HepG2 (cell line): Measurements from ENCODE around the gene ARMH3. TPM values are rescaled to one million over a fixed set of nuclear protein-coding genes. Genes with fewer than 3 reads are reported as not detected.

ENCODE experiments used
- CREM ChIP-seq, 2 experiments: sonication (generic) in 1 of 2; formaldehyde crosslinking in 1 of 2; IDR thresholded peaks; 2 replicates each; pipeline versions ENCODE4 v1.4.0 to v1.6.1; 2016 to 2020; ENCODE audit warnings: antibody characterized with exemption in 1 of 2, mild to moderate bottlenecking in 1 of 2, missing genetic modification reagents in 1 of 2
- FIP1L1 ChIP-seq: fragments of 200-400 bp; formaldehyde crosslinking; IDR thresholded peaks from 2 replicates; pipeline ENCODE4 v1.6.1; 2018; ENCODE audit warnings: low read depth, mild to moderate bottlenecking, low read length, moderate library complexity, borderline replicate concordance; ENCODE audit not compliant: insufficient read depth
- FOXO1 ChIP-seq: sonication (generic); formaldehyde crosslinking; IDR thresholded peaks from 2 replicates; pipeline ENCODE4 v1.4.0; 2020; ENCODE audit warnings: missing genetic modification reagents
- HOXA7 ChIP-seq: sonication (generic); formaldehyde crosslinking; IDR thresholded peaks from 2 replicates; pipeline ENCODE4 v1.8.1; 2022; ENCODE audit warnings: mild to moderate bottlenecking, missing genetic modification reagents, moderate library complexity
- JARID2 ChIP-seq: sonication (generic); formaldehyde crosslinking; IDR thresholded peaks from 2 replicates; pipeline ENCODE4 v1.8.1; 2023; ENCODE audit warnings: missing genetic modification reagents, inconsistent platforms; ENCODE audit not compliant: insufficient replicate concordance
- MIER3 ChIP-seq: IDR thresholded peaks from 2 replicates; pipeline ENCODE4 v1.6.1; 2016; ENCODE audit warnings: missing compliant biosample characterization, borderline replicate concordance
- MYC ChIP-seq: sonication (generic); formaldehyde crosslinking; IDR thresholded peaks from 2 replicates; pipeline ENCODE4 v1.9.0; 2021; ENCODE audit warnings: missing genetic modification reagents, borderline replicate concordance
- NFIC ChIP-seq: IDR thresholded peaks from 2 replicates; pipeline ENCODE4 v1.6.1; 2012; ENCODE audit warnings: mild to moderate bottlenecking, low read length, inconsistent platforms
- SMC3 ChIP-seq: IDR thresholded peaks from 2 replicates; pipeline ENCODE4 v1.6.1; 2011; ENCODE audit warnings: low read length, improper control_type of control experiment
- THYN1 ChIP-seq: sonication (generic); formaldehyde crosslinking; IDR thresholded peaks from 2 replicates; pipeline ENCODE4 v1.8.1; 2023; ENCODE audit warnings: low read depth, mild to moderate bottlenecking, moderate library complexity, missing genetic modification reagents, borderline replicate concordance
- ZNF224 ChIP-seq: sonication (generic); formaldehyde crosslinking; IDR thresholded peaks from 2 replicates; pipeline ENCODE4 v1.5.0; 2020; ENCODE audit warnings: mild to moderate bottlenecking, missing genetic modification reagents
- ZNF282 ChIP-seq: fragments of 450-650 bp; IDR thresholded peaks from 2 replicates; pipeline ENCODE4 v1.6.1; 2018; ENCODE audit not compliant: partially characterized antibody
- polyA plus RNA-seq, 8 experiments: library from polyadenylated mRNA; depleted of rRNA in 3 of 8; stranded (reverse) in 7 of 8; unstranded in 1 of 8; fragments of >200 nt; fragmentation: Illumina TruSeq in 4 of 8; extraction: Trizol in 4 of 8; gene quantifications; 2 replicates each; pipeline versions ENCODE4 v1.2.1 to v1.2.3, GENCODE V29; 2011 to 2016; ENCODE audit warnings: low read depth in 4 of 8, missing spikeins in 1 of 8, mixed read lengths in 1 of 8; ENCODE audit not compliant: insufficient read depth in 1 of 8
- total RNA-seq, 5 experiments: library from RNA; depleted of rRNA; stranded (reverse); fragments of >200 nt; fragmentation: Illumina TruSeq; extraction: Trizol; gene quantifications; 2 replicates each; pipeline ENCODE4 v1.2.3, GENCODE V29; 2016; ENCODE audit warnings: low read depth in 1 of 5
- TF ChIP-seq, protein P1 (sequence below): sonication (generic); formaldehyde crosslinking; IDR thresholded peaks from 2 replicates; pipeline ENCODE4 v1.4.0; 2020; ENCODE audit warnings: missing genetic modification reagents
- TF ChIP-seq, protein P2 (sequence below): sonication (generic); formaldehyde crosslinking; IDR thresholded peaks from 2 replicates; pipeline ENCODE4 v1.4.0; 2020; ENCODE audit warnings: mild to moderate bottlenecking, missing genetic modification reagents
- TF ChIP-seq, protein P3 (sequence below): sonication (generic); formaldehyde crosslinking; conservative IDR thresholded peaks from 2 replicates; pipeline ENCODE4 v1.4.0; 2020; ENCODE audit warnings: missing genetic modification reagents

ARMH3 gene
- total and polyA plus RNA-seq, 2 of the 13 experiments (the other 11 are each of a cell fraction or from before 2014, with no cell fraction given) = 8.4 to 16.9 TPM

DNA sequence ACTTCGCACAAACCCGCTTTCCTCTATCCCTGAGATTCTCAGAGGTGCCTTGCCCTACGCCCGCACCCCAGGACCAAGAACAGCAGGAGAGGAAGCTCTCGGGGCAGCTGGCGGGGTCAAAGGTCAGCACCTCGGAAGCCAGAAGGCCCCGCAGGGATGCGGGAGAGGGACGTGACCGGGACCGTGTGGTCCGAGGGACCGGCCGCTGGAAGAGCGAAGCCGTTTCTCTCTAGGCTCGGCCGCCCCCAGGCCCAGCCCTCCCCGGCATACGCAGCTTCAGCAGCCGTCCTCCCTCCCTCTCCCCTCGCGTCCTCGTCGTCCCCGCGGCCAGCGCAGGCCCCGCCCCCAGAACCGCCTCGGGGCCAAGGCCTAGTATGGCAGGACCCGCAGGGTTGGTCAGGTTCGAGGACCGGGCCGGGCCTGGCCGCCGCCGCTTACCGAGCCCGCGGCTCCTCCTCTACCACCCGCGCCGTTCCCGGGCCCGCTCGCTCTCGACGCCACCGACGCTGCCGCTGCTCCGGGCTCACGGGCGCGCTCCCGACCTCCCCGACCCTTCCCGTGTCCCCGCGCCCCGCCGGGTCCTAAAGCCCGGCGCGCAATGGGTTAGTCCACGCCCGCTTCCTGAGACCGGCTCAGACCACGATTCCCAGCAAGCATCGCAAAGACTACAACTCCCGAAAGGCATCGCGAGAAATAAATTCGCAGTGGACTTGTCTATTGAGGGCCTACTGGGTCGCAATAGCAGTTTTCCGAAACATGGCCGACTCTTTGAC lies at the start of gene ARMH3 (continued):
- TF ChIP-seq, protein P1, sequence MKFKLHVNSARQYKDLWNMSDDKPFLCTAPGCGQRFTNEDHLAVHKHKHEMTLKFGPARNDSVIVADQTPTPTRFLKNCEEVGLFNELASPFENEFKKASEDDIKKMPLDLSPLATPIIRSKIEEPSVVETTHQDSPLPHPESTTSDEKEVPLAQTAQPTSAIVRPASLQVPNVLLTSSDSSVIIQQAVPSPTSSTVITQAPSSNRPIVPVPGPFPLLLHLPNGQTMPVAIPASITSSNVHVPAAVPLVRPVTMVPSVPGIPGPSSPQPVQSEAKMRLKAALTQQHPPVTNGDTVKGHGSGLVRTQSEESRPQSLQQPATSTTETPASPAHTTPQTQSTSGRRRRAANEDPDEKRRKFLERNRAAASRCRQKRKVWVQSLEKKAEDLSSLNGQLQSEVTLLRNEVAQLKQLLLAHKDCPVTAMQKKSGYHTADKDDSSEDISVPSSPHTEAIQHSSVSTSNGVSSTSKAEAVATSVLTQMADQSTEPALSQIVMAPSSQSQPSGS (CRISPR knock-in tag) = peak; percentile 70; the same call in 1 of the 2 replicates
- TF ChIP-seq, protein P2, sequence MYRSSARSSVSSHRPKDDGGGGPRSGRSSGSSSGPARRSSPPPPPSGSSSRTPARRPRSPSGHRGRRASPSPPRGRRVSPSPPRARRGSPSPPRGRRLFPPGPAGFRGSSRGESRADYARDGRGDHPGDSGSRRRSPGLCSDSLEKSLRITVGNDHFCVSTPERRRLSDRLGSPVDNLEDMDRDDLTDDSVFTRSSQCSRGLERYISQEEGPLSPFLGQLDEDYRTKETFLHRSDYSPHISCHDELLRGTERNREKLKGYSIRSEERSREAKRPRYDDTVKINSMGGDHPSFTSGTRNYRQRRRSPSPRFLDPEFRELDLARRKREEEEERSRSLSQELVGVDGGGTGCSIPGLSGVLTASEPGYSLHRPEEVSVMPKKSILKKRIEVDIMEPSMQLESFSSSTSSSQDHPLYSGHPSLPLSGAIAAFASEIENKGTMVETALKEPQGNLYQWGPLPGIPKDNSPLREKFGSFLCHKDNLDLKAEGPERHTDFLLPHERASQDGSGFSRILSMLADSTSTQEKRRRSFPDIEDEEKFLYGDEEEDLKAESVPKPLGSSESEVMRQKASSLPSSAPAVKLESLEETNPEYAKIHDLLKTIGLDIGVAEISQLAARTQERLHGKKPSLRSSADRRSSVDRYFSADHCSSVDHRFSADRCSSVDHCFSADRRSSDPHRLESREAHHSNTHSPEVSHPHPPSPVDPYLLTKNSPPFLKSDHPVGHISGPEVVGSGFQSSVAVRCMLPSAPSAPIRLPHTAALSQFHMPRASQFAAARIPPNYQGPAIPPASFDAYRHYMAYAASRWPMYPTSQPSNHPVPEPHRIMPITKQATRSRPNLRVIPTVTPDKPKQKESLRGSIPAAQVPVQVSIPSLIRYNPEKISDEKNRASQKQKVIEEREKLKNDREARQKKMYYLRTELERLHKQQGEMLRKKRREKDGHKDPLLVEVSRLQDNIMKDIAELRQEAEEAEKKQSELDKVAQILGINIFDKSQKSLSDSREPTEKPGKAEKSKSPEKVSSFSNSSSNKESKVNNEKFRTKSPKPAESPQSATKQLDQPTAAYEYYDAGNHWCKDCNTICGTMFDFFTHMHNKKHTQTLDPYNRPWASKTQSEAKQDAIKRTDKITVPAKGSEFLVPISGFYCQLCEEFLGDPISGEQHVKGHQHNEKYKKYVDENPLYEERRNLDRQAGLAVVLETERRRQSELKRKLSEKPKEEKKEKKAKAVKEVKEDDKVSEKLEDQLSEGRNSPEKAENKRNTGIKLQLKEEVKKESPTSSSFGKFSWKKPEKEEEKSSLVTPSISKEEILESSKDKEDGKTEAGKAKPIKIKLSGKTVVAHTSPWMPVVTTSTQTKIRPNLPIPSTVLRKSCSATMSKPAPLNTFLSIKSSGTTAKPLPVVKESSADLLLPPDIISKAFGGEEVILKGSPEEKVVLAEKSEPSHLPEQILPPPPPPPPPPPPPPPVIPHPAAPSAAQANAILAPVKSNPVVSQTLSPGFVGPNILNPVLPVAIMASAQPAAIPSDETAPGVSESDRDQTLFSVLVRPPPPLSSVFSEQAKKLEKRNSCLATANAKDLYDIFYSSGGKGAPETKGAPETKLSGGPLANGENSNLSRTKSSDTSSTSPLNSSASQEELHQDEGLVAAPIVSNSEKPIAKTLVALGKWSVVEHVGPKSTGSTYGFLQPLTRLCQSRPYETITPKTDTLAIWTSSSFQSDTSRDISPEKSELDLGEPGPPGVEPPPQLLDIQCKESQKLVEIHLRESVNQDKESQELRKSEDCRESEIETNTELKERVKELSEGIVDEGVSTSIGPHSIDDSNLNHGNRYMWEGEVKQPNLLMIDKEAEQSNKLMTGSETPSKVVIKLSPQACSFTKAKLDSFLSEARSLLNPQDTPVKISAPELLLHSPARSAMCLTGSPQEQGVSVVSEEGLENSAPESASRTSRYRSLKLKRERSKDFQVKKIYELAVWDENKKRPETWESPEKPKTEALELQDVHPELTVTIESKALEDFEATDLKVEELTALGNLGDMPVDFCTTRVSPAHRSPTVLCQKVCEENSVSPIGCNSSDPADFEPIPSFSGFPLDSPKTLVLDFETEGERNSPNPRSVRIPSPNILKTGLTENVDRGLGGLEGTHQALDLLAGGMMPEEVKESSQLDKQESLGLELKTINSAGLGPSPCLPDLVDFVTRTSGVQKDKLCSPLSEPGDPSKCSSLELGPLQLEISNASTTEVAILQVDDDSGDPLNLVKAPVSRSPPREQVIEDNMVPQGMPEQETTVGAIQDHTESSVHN (CRISPR knock-in tag) = no peak; the same call in 1 of the 2 replicates
- TF ChIP-seq NFIC = no peak
- no peak for TF ChIP-seq SMC3
- peak; percentile 82; the same call in 1 of the 2 replicates for TF ChIP-seq MIER3 (CRISPR knock-in tag)
- peak; percentile 91 for TF ChIP-seq CREM (IDR thresholded peaks at IDR 0.05)
- no peak for TF ChIP-seq CREM (CRISPR knock-in tag; IDR thresholded peaks at IDR 0.05)
- no peak; the same call in 1 of the 2 replicates for TF ChIP-seq THYN1 (CRISPR knock-in tag)
- TF ChIP-seq JARID2 (CRISPR knock-in tag) = peak; percentile 68
- peak; percentile 84 for TF ChIP-seq MYC (CRISPR knock-in tag)
- peak; percentile 22; the same call in 1 of the 2 replicates for TF ChIP-seq ZNF224 (CRISPR knock-in tag)
- TF ChIP-seq, protein P3, sequence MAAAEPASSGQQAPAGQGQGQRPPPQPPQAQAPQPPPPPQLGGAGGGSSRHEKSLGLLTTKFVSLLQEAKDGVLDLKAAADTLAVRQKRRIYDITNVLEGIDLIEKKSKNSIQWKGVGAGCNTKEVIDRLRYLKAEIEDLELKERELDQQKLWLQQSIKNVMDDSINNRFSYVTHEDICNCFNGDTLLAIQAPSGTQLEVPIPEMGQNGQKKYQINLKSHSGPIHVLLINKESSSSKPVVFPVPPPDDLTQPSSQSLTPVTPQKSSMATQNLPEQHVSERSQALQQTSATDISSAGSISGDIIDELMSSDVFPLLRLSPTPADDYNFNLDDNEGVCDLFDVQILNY (CRISPR knock-in tag) = peak; percentile 80
- TF ChIP-seq ZNF282 = no peak
- no peak for TF ChIP-seq FIP1L1
- no peak for TF ChIP-seq HOXA7 (CRISPR knock-in tag)
- TF ChIP-seq FOXO1 (CRISPR knock-in tag) = no peak
